GM18951 (cell line): ENCODE measurements around the gene PRR5L.

Experiments
- POLR2A ChIP-seq: IDR thresholded peaks from 4 replicates; pipeline ENCODE4 v1.6.1; 2011; ENCODE audit warnings: mild to moderate bottlenecking; ENCODE audit not compliant: insufficient read length, insufficient read depth; ENCODE audit errors: extremely low read depth
- in situ Hi-C: fragments of 300-500 bp; cut with MboI; formaldehyde crosslinking; loops from one replicate; pipeline ENCODE4 v1.12.0; 2022; ENCODE audit warnings: low sequenced_read_pairs, mixed read lengths, inconsistent platforms; ENCODE audit not compliant: unreplicated experiment

Gene PRR5L, protein sequence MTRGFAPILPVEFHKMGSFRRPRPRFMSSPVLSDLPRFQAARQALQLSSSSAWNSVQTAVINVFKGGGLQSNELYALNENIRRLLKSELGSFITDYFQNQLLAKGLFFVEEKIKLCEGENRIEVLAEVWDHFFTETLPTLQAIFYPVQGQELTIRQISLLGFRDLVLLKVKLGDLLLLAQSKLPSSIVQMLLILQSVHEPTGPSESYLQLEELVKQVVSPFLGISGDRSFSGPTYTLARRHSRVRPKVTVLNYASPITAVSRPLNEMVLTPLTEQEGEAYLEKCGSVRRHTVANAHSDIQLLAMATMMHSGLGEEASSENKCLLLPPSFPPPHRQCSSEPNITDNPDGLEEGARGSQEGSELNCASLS

GRCh38 chr11:36295926-36296325 is at the start of gene PRR5L:
Gene PRR5L, plus strand, starts transcription at chr11:36296288. Its CDS starts 104,834 bp downstream, at chr11:36401122.
- in situ Hi-C loops: loop anchor here (10.0 kb wide), 1 partner anchor 199 kb away; no protein-coding TSS in a partner anchor
- TF ChIP-seq POLR2A: no peak

DNA sequence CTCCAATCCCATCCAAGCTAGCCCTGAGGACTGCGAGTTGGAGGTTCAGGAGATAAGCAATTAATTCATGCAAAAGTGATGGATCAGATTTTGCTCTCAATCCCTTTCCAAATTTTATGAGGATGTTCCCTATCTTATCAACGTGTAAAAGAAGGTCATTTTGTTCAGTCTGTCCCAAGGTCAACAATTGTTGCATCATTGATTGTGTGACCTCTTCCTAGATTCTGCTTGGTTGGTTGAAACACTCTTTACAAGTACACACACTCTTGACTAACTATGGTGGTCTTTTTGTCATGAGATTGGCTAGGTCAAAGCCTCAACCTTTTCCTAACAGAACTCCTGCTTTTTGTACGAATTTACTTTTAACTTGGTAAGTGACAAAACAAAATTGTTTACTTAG is 48.6 kb upstream of the PRR5L start:
- in situ Hi-C loops: no loop called here
- TF ChIP-seq POLR2A: no peak

- no peak for TF ChIP-seq POLR2A
- in situ Hi-C loops: no loop called here
Observed at GRCh38 chr11:36248436-36248835, 47.7 kb upstream of the PRR5L start.

DNA sequence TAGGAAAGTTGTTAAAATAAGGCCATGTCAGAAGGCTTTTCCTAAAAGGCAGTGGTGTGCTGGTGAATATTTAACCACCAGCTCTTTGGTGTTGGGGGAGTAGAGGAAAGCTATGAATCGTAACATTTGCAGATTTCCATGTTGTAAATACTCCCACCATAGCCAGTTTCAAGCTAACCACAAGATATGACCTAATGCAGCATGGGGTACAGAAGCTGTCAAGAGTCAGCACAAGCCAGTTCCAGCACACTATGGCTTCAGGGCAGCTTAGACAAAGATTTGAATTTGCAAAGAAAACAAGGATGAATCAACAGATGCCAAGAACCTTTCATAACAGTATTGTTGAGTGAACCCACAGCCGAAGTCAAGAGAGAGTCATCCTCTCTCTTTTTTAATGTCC is 46.8 kb upstream of the PRR5L start:
- TF ChIP-seq POLR2A: no peak
- in situ Hi-C loops: no loop called here

GRCh38 chr11:36251823-36252222 is 44.3 kb upstream of the PRR5L start:
- TF ChIP-seq POLR2A: no peak
- in situ Hi-C loops: no loop called here

DNA sequence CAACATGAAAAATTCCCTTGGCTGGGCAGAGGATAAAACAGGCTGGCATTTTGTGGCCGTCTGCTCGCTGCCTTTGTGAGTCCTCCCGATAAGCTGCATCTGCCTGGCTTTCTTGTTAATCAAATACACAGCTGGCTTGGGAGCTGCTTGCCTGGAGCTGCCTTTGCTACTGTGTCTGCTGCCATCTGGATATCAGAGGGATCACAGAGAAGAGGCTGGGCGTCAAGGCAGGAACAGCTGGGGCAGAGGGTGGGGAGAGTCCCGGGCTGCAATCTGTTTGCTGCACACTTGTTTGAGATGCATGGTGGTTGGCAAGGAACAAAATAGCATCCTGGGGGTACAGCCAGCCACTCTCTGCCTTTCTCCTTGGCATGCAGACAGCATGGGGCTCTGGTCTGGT is 42.9 kb upstream of the PRR5L start:
- in situ Hi-C loops: no loop called here
- TF ChIP-seq POLR2A: no peak

DNA sequence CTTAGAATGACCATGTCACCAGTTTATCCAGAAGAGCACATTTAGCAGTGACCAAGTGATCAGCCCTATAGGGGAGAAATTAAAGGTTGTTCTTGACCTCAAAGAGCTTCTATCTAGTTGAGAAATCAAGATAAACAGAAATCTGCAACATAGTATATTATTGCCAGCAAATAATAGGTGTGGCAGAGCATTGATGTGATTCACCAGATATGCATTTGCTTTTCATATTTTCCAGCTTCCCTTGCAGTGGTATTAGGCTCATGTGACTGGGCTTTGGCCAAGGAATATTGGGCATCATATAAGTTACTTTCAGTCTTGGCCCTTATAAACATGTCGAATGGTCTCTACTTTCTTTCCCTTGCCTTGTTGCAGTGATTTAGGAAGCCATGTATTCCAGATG is 41.4 kb upstream of the PRR5L start:
- in situ Hi-C loops: no loop called here
- TF ChIP-seq POLR2A: no peak

GRCh38 chr11:36257351-36257750 is 38.7 kb upstream of the PRR5L start:
- TF ChIP-seq POLR2A: no peak
- in situ Hi-C loops: no loop called here

- in situ Hi-C loops: no loop called here
- TF ChIP-seq POLR2A: no peak
Observed at GRCh38 chr11:36258730-36259360, 37.2 kb upstream of the PRR5L start.

DNA sequence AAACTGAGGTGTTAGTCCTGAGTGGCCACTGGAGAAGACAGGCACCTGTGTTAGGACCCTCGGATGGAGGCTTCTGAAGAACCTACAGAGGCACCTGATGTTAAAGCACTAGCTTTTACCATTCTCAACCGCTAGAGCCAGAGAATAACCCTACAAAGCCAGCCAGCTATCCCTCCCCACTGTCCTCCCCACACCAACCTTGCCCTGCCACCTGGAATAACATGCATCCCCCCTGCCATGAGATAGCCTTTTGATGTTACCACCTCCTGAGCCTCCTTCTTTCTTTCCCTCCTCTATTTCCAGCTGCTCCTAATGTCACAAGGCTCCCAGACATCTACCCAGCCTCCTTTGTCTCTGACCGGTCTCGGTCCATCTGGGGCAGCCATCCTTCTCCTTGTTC is 35.0 kb upstream of the PRR5L start:
- in situ Hi-C loops: loop anchor here (10.0 kb wide), 1 partner anchor 646 kb away; the partner anchor contains the start of gene FJX1
- TF ChIP-seq POLR2A: no peak

- TF ChIP-seq POLR2A: no peak
- in situ Hi-C loops: loop anchor here (10.0 kb wide), 1 partner anchor 649 kb away; the partner anchor contains the start of gene FJX1
Observed at GRCh38 chr11:36264011-36264972, 31.8 kb upstream of the PRR5L start.

- no peak for TF ChIP-seq POLR2A
- in situ Hi-C loops: loop anchor here (10.0 kb wide), 1 partner anchor 650 kb away; the partner anchor contains the start of gene FJX1
Observed at GRCh38 chr11:36264973-36265344, 31.1 kb upstream of the PRR5L start.
